ENCODE results near the gene KRT81. TPM values are rescaled to one million over a fixed set of nuclear protein-coding genes. Genes with fewer than 3 reads are reported as not detected.

Gene KRT81
- total RNA-seq, 1 donor from 2014 or later = not detected

DNA sequence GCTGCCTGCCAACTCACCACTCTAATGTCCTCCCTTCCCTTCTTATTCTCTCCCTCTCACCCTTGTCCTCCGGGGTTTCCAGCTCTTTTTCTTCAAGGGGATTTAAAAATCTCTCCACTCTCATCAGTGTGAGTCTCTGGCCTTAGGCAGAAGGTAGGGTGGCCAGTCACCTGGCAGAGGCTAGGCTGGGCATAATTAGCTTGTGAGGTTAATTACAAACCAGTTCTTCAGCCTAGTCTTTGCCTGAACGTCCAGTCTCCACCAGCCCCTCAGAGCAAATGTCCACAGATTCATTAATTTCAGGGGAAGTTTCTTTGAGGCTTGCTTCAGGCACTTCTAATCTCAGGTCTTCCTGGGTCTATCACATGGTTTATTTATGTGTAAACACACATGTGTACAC lies 51.6 kb downstream of the KRT81 start:
- ATAC-seq (no peak), DNase-seq (no peak)
- no peaks in the 10 kb centered on the region for H3K27me3 ChIP-seq
- H3K4me3 ChIP-seq = no peak overlapping the region
- intact Hi-C loops (cut with DNase I) = no loop called here
- TF ChIP-seq, protein P1, sequence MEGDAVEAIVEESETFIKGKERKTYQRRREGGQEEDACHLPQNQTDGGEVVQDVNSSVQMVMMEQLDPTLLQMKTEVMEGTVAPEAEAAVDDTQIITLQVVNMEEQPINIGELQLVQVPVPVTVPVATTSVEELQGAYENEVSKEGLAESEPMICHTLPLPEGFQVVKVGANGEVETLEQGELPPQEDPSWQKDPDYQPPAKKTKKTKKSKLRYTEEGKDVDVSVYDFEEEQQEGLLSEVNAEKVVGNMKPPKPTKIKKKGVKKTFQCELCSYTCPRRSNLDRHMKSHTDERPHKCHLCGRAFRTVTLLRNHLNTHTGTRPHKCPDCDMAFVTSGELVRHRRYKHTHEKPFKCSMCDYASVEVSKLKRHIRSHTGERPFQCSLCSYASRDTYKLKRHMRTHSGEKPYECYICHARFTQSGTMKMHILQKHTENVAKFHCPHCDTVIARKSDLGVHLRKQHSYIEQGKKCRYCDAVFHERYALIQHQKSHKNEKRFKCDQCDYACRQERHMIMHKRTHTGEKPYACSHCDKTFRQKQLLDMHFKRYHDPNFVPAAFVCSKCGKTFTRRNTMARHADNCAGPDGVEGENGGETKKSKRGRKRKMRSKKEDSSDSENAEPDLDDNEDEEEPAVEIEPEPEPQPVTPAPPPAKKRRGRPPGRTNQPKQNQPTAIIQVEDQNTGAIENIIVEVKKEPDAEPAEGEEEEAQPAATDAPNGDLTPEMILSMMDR (IDR thresholded peaks at IDR 0.05) = no peak
- H3K4me1 ChIP-seq = peaks cover 24% of the 10 kb centered on the region
- no peak overlapping the region for H3K27ac ChIP-seq
- H3K36me3 ChIP-seq = no peaks in the 10 kb centered on the region
- no peaks in the 10 kb centered on the region for H3K9me3 ChIP-seq

DNA sequence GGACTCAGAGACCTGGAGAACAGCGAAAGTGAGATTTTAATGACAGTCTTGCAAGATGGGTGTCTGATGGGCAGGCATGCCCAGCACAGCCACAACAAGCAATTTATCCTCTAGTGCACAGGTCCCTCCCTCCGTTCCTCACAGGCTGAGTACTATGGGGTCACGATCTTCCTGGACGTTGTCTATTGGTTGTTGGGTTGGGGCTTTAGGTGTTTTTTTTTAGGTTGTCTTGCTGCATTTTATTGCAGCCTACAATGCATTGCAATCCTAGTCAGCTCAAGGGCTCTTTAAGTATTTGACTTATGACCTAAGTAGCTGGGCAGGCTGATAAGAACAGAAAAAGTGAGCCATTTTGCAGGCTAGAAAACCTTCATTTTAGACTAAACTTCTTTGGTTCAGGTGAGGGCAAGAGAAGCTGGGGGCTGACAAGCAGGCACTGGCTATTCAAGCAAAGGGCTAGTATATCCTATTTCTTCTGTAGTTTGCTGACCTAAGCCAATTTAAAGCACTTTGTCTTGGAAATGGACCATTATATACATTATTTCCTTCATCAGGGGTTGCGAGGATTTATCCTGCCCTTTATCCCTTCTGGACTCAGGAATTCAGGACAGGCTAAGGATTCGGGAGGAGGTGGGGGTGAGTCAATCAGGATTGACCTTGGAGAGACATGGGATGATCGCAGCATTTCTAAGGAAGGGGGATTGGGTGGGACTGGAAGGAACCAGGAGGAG lies 52.3 kb downstream of the KRT81 start:
- H3K4me3 ChIP-seq = no peak overlapping the region
- ATAC-seq (peak; percentile 20), DNase-seq (no peak)
- no peak overlapping the region for H3K27ac ChIP-seq
- no peaks in the 10 kb centered on the region for H3K9me3 ChIP-seq
- H3K36me3 ChIP-seq = no peaks in the 10 kb centered on the region
- no peaks in the 10 kb centered on the region for H3K27me3 ChIP-seq
- TF ChIP-seq, protein P1 (IDR thresholded peaks at IDR 0.05) = no peak
- intact Hi-C loops (cut with DNase I) = no loop called here
- peaks cover 17% of the 10 kb centered on the region for H3K4me1 ChIP-seq

DNA sequence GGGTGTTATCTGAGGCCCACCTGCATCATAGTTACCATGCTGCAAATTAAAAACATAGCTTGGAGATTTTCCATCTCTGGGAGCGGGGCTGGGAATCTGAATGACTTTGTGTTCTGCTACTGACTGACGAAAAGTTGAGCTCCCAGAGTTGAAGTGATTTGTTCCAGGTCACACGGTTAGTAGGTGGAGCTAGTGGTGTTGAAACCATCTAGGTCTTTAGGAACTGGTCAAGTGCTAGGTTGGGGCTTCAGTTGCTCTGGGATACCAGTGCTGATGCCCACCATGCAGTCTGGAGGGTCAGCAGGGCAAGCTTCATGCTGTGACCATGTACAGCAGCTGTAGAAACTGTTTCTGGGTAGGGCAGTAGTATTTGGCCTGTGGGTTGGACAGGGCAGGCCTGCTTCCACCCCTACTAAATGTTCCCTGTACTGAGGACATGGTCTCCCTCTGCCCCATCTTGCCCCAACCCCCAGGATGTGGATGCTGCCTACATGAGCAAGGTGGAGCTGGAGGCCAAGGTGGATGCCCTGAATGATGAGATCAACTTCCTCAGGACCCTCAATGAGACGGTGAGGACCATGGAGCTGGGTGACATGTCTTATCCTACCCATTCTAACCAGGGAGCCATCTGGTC lies 53.0 kb downstream of the KRT81 start:
- ATAC-seq = no peak
- intact Hi-C loops (cut with DNase I) = no loop called here
- no peak for DNase-seq
- Histone ChIP-seq H3K4me3 (no peak overlapping the region), H3K36me3 (no peaks in the 10 kb centered on the region), H3K27ac (no peak overlapping the region), H3K9me3 (no peaks in the 10 kb centered on the region), H3K27me3 (peaks cover 6% of the 10 kb centered on the region), H3K4me1 (peaks cover 10% of the 10 kb centered on the region)
- TF ChIP-seq, protein P1 (IDR thresholded peaks at IDR 0.05) = no peak

- Histone ChIP-seq H3K9me3 (no peaks in the 10 kb centered on the region), H3K27me3 (peaks cover 10% of the 10 kb centered on the region), H3K4me1 (peaks cover 14% of the 10 kb centered on the region), H3K27ac (no peak overlapping the region), H3K36me3 (no peaks in the 10 kb centered on the region), H3K4me3 (no peak overlapping the region)
- DNase-seq (no peak), ATAC-seq (no peak)
- TF ChIP-seq, protein P1 (IDR thresholded peaks at IDR 0.05) = no peak
- intact Hi-C loops (cut with DNase I) = no loop called here
These were observed 54.8 kb downstream of the KRT81 start for GRCh38 chr12:52236386-52237050.

Other genes starting within 250 kb of the KRT81 start
- gene NR4A1, start 240.1 kb downstream of the KRT81 start, total RNA-seq = 67.0 TPM
- gene ATG101, start 221.6 kb downstream of the KRT81 start, total RNA-seq = 37.3 TPM
- 6.1 TPM for gene SMIM41, start 211.8 kb downstream of the KRT81 start, total RNA-seq
- gene KRT80, start 99.5 kb downstream of the KRT81 start, total RNA-seq = 8.6 TPM
- 664 TPM for gene KRT7, start 58.3 kb downstream of the KRT81 start, total RNA-seq
- gene KRT86, start 16.9 kb downstream of the KRT81 start, total RNA-seq = 1.1 TPM
- gene KRT83, start 29.9 kb upstream of the KRT81 start, total RNA-seq = not detected
- not detected for gene KRT85, start 75.9 kb upstream of the KRT81 start, total RNA-seq
- gene KRT84, start 94.1 kb upstream of the KRT81 start, total RNA-seq = not detected
- not detected for gene KRT82, start 114.8 kb upstream of the KRT81 start, total RNA-seq
- gene KRT75, start 142.8 kb upstream of the KRT81 start, total RNA-seq = not detected
- not detected for gene KRT6B, start 160.6 kb upstream of the KRT81 start, total RNA-seq
- not detected for gene KRT6C, start 182.3 kb upstream of the KRT81 start, total RNA-seq
- 3.0 TPM for gene KRT6A, start 201.7 kb upstream of the KRT81 start, total RNA-seq
- 8.8 TPM for gene KRT5, start 228.9 kb upstream of the KRT81 start, total RNA-seq